ENCODE measurements around the gene TP53TG5.
A peak's percentile ranks its signal among the peaks of the same experiment; 100 is the strongest.

Gene TP53TG5

GRCh38 chr20:45378191-45378590 is at the start of gene TP53TG5:
Gene TP53TG5 (minus strand): TSS chr20:45378325. CDS start chr20:45378236, 89 bp downstream.
- peak in 37 of 56 donors; percentile 11 to 84 (median 46) for DNase-seq

- no peak for DNase-seq
These were observed 49.4 kb upstream of the TP53TG5 start for GRCh38 chr20:45427236-45428149.

GRCh38 chr20:45426320-45427016 is 48.3 kb upstream of the TP53TG5 start:
- DNase-seq, result peak in 30 of 56 donors; percentile 8 to 69 (median 37)

- no peak for DNase-seq
These were observed 47.4 kb upstream of the TP53TG5 start for GRCh38 chr20:45425561-45425960.

DNA sequence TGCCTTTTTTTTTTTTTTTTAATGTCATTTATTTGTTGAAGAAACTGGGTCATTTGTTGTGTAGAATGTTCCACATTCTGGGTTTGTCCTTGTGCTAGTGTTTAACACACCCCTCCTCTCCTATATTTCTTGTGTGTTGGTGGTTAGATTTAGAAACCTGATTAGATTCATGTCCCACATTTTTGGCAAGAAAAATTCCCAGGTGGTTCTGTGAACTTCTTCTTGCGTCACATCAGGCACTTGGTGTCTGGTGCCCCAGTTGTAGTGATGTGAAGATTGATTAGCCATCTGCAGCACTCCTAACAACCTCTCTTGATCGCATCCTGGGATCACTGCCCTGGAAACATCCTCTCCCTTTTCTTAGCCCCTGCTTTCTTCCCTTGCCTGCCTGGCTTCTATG is 45.6 kb upstream of the TP53TG5 start:
- no peak for DNase-seq

GRCh38 chr20:45420125-45420524 is 42.0 kb upstream of the TP53TG5 start:
- no peak for DNase-seq

- DNase-seq, result peak in 17 of 56 donors; percentile 18 to 55 (median 37)
These were observed 41.3 kb upstream of the TP53TG5 start for GRCh38 chr20:45419188-45420091.

- no peak for DNase-seq
These were observed 38.8 kb upstream of the TP53TG5 start for GRCh38 chr20:45416917-45417316.

GRCh38 chr20:45415822-45416637 is 37.9 kb upstream of the TP53TG5 start, which contains the start of gene PIGT:
Gene PIGT (plus strand): TSS chr20:45416141. CDS start chr20:45416157, 16 bp downstream.
- peak; percentile 43 to 93 (median 80) for DNase-seq

GRCh38 chr20:45413479-45413878 is 35.4 kb upstream of the TP53TG5 start:
- no peak for DNase-seq

DNA sequence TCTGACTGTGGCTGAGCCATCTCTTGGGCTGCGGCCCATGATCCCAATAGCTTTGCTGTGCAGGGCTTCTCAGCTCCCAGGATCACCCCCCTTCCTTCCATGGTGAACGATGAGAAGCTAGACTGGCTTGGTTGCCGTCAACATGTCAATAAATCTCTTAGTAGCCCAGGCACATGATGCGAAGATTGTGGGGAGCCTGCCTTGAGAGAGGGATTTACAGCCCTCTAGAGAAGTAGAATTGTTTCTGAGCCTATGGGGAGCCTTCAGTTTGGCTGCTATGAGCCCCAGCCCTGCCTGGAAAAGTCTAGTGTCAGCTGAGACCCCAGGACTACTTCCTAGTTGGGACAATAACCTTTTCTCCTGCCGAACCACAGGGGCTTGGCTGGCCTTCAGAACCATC is 34.5 kb upstream of the TP53TG5 start:
- DNase-seq, result no peak

DNA sequence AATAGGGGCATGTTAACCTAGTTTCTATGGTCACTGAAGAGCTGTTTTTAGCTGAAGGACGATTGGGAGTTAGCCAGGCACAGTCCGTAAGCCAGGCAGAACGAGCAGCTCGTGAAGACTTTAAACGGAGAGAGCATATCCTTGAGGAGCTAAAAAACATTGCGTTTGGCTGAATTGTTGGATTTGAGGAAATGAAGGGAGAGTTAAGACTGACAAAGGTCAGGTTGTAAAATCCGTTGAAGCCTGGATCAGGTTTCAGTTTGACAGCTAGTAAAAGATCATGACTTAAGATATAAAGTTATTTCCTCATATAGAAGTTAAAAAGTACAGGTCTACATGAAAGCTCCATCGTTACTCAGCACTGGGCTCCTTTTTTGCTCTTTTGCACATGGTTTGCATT is 32.8 kb upstream of the TP53TG5 start:
- DNase-seq, result no peak

DNA sequence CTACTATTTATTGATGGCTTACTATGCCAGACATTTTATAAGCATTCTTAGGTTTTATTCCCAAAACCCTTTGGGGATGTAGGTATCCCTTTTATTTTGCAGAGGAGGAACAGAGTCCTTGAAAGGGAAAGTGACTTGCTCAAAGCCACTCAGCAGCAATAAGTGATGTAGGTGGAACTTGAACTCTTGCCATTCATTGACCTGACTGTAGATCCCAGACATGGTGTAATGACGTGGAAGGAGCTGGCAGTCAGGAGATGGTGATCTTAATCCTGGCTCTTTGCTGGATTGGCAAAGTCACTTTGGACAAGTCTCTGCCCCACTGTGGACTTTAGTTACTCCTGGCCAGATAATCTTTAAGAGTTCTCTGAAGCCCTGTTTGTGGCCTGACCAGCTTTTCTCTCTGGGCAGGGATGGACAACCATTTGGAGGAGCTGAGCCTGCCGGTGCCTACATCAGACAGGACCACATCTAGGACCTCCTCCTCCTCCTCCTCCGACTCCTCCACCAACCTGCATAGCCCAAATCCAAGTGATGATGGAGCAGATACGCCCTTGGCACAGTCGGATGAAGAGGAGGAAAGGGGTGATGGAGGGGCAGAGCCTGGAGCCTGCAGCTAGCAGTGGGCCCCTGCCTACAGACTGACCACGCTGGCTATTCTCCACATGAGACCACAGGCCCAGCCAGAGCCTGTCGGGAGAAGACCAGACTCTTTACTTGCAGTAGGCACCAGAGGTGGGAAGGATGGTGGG is 31.6 kb upstream of the TP53TG5 start:
- no peak for DNase-seq

- DNase-seq, result peak in 18 of 56 donors; percentile 15 to 63 (median 38)
These were observed 30.6 kb upstream of the TP53TG5 start for GRCh38 chr20:45408646-45409213.

DNA sequence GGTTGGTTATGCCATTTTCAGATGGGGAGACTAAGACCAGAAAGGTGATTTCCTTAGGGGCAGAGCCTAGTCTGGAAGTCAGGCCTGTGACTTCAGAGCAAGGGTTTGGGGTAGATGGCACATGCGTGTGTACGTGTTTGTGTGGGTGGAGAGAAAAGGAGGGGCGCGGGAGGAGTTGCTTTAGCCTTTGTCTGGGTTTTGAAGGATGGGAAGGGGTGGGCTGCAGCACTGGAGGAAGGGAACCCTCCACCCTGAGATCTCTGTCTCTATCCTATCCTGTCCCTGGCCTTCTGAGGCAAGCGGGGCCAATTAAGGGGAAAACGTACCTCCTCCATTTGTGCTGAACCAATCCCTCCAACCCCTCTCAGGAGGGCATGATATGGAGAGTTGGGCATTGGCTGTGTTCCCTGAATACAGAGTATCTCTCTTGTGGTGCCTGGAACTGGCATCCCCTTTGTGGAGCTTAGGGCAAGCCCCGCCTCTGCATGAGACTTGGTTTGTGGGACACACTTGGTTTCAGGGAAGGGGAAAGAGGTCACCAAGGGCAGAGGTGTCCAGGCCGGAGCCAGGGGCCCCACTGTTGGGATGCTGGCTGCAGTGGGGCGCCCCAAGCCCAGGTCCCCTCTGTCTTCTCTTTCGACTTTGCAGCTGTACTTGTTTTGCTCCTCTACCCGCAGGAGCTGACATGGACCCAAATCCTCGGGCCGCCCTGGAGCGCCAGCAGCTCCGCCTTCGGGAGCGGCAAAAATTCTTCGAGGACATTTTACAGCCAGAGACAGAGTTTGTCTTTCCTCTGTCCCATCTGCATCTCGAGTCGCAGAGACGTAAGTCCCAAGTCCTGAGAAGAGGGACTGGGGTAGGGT is 29.9 kb upstream of the TP53TG5 start, which contains the start of gene DBNDD2:
Gene DBNDD2 (plus strand): TSS at position 507 of the 863 bp plus-strand sequence. CDS start 179 bp downstream, at position 686.
- DNase-seq, result peak in 53 of 56 donors; percentile 45 to 95 (median 83)

GRCh38 chr20:45407067-45407745 is 29.1 kb upstream of the TP53TG5 start:
- peak in 30 of 56 donors; percentile 28 to 71 (median 53) for DNase-seq
